ENCODE results near the gene TNFAIP3.

- TF ChIP-seq CHD1 (IDR thresholded peaks at IDR 0.05; ENCODE audit: low read depth, low read length) = no peak
- TF ChIP-seq RCOR1 (IDR thresholded peaks at IDR 0.05; ENCODE audit: insufficient replicate concordance, low read length) = no peak
- TF ChIP-seq POLR2A (IDR thresholded peaks at IDR 0.05; ENCODE audit: low read depth, low read length) = no peak
- TF ChIP-seq CTCF (conservative IDR thresholded peaks at IDR 0.05; ENCODE audit: low read depth, low read length) = no peak
- no peak for TF ChIP-seq NFE2L2 (IDR thresholded peaks at IDR 0.05; ENCODE audit: low read depth, low read length)
- no peak for TF ChIP-seq BHLHE40 (IDR thresholded peaks at IDR 0.05; ENCODE audit: low read depth, low read length)
- no peak for TF ChIP-seq CEBPB (IDR thresholded peaks at IDR 0.05; ENCODE audit: low read depth, low read length)
- TF ChIP-seq FOS (IDR thresholded peaks at IDR 0.05; ENCODE audit: low read depth, low read length) = no peak
- no peak for TF ChIP-seq MAFK (IDR thresholded peaks at IDR 0.05; ENCODE audit: low read depth, low read length)
- no peak for TF ChIP-seq USF2 (IDR thresholded peaks at IDR 0.05; ENCODE audit: low read depth, low read length)
- TF ChIP-seq RFX5 (IDR thresholded peaks at IDR 0.05; ENCODE audit: low read depth, low read length) = no peak
- no peak for TF ChIP-seq RAD21 (IDR thresholded peaks at IDR 0.05; ENCODE audit: low read length)
Observed at GRCh38 chr6:137846772-137847313, 20.2 kb upstream of the TNFAIP3 start.
